Calu3 (cell line): ENCODE measurements around the gene TM9SF3. TPM values are rescaled to one million over a fixed set of nuclear protein-coding genes. Genes with fewer than 3 reads are reported as not detected.

ENCODE experiments used
- BruUV-seq: library from RNA; stranded (reverse); fragments of 400-500 nt; replicated peaks from 2 replicates; lab custom pipeline; 2021; lab: Mats Ljungman, UMichigan
- CTCF ChIA-PET: fragments of 300-600 bp; sonication (Branson Sonifier 250); formaldehyde crosslinking; loops from one replicate; lab custom pipeline; 2022; ENCODE audit warnings: antibody characterized with exemption; lab: Charles Lee
- DNase-seq: peaks from one replicate; pipeline ENCODE4 v3.0.0; 2022
- H3K27ac Mint-ChIP-seq: one replicate; pipeline ENCODE4 v1.8.0; 2022; ENCODE audit warnings: mixed read lengths; ENCODE audit not compliant: unreplicated experiment
- H3K27me3 Mint-ChIP-seq: one replicate; pipeline ENCODE4 v1.8.0; 2022; ENCODE audit warnings: mixed read lengths; ENCODE audit not compliant: unreplicated experiment
- H3K36me3 Mint-ChIP-seq: one replicate; pipeline ENCODE4 v1.8.0; 2022; ENCODE audit warnings: mild to moderate bottlenecking, moderate library complexity, mixed read lengths; ENCODE audit not compliant: insufficient read depth, unreplicated experiment
- H3K4me1 Mint-ChIP-seq: one replicate; pipeline ENCODE4 v1.8.0; 2022; ENCODE audit warnings: mild to moderate bottlenecking, low read depth, mixed read lengths; ENCODE audit not compliant: unreplicated experiment
- H3K4me3 Mint-ChIP-seq: one replicate; pipeline ENCODE4 v1.8.0; 2022; ENCODE audit warnings: mild to moderate bottlenecking, low read depth, moderate library complexity, mixed read lengths; ENCODE audit not compliant: unreplicated experiment
- H3K9me3 Mint-ChIP-seq: one replicate; pipeline ENCODE4 v1.8.0; 2022; ENCODE audit warnings: low read depth, mixed read lengths; ENCODE audit not compliant: unreplicated experiment
- CTCF ChIP-seq: fragments of 200-600 bp; IDR thresholded peaks from one replicate; pipeline ENCODE4 v1.8.0; 2022; ENCODE audit warnings: antibody characterized with exemption; ENCODE audit not compliant: unreplicated experiment
- intact Hi-C: fragments of 100-400 bp; cut with micrococcal nuclease; formaldehyde crosslinking; loops from one replicate; pipeline ENCODE4 v1.10.0; 2022; ENCODE audit not compliant: unreplicated experiment
- total RNA-seq: library from RNA; stranded (reverse); gene quantifications from 2 replicates; pipeline ENCODE4 v1.2.3, GENCODE V29; 2022

TM9SF3 gene
- total RNA-seq, 1 experiment from 2014 or later: 177 TPM

- peak; percentile 10 for DNase-seq
- Mint-ChIP-seq H3K27ac (no peak overlapping the region), H3K36me3 (peaks cover 20% of the 10 kb centered on the region), H3K27me3 (peaks cover 16% of the 10 kb centered on the region), H3K4me3 (peak overlapping the region; percentile 78), H3K4me1 (no peaks in the 10 kb centered on the region), H3K9me3 (no peaks in the 10 kb centered on the region)
- no peak for TF ChIP-seq CTCF
- CTCF ChIA-PET: interaction anchor here (0.9 to 2.4 kb wide), 4 partner anchors 20 to 143 kb away, joined by 3 to 12 read pairs (median 3); no protein-coding TSS in a partner anchor
- intact Hi-C loops: loop anchor here (5.0 kb wide), 1 partner anchor 115 kb away; no protein-coding TSS in a partner anchor
- BruUV-seq: no TSS peak
Measured at GRCh38 chr10:96512524-96513304, 74.1 kb downstream of the TM9SF3 start.

- Mint-ChIP-seq H3K27me3 (peaks cover 16% of the 10 kb centered on the region), H3K4me3 (peak overlapping the region; percentile 78), H3K27ac (no peak overlapping the region), H3K4me1 (no peaks in the 10 kb centered on the region), H3K9me3 (no peaks in the 10 kb centered on the region), H3K36me3 (peaks cover 20% of the 10 kb centered on the region)
- BruUV-seq: no TSS peak
- peak; percentile 41 for DNase-seq
- intact Hi-C loops: loop anchor here (5.0 kb wide), 1 partner anchor 114 kb away; no protein-coding TSS in a partner anchor
- CTCF ChIA-PET: interaction anchor here (0.6 to 1.0 kb wide), 3 partner anchors 136 to 176 kb away, joined by 3 read pairs; no protein-coding TSS in a partner anchor
- TF ChIP-seq CTCF: peak; percentile 24
Measured at GRCh38 chr10:96511044-96511945, 75.5 kb downstream of the TM9SF3 start.

GRCh38 chr10:96509017-96509641 lies 77.7 kb downstream of the TM9SF3 start:
- no TSS peak for BruUV-seq
- no peaks in the 10 kb centered on the region for H3K9me3 Mint-ChIP-seq
- TF ChIP-seq CTCF: no peak
- H3K4me1 Mint-ChIP-seq: no peaks in the 10 kb centered on the region
- CTCF ChIA-PET: no interaction called here
- H3K4me3 Mint-ChIP-seq: no peak overlapping the region
- DNase-seq: no peak
- intact Hi-C loops: no loop called here
- H3K27ac Mint-ChIP-seq: no peak overlapping the region
- peaks cover 14% of the 10 kb centered on the region for H3K36me3 Mint-ChIP-seq
- H3K27me3 Mint-ChIP-seq: peaks cover 16% of the 10 kb centered on the region

- Mint-ChIP-seq H3K9me3 (no peaks in the 10 kb centered on the region), H3K27ac (no peak overlapping the region), H3K27me3 (peaks cover 7% of the 10 kb centered on the region), H3K4me3 (no peak overlapping the region), H3K4me1 (peaks cover 6% of the 10 kb centered on the region), H3K36me3 (no peaks in the 10 kb centered on the region)
- no peak for DNase-seq
- intact Hi-C loops: no loop called here
- no peak for TF ChIP-seq CTCF
- CTCF ChIA-PET: no interaction called here
- BruUV-seq: no TSS peak
Measured at GRCh38 chr10:96507044-96507443, 79.8 kb downstream of the TM9SF3 start.
